ENCODE results near the gene ANTXR1. TPM values are rescaled to one million over a fixed set of nuclear protein-coding genes. Genes with fewer than 3 reads are reported as not detected.

Gene ANTXR1
- total RNA-seq, 1 experiment from 2014 or later: 0.66 TPM

DNA sequence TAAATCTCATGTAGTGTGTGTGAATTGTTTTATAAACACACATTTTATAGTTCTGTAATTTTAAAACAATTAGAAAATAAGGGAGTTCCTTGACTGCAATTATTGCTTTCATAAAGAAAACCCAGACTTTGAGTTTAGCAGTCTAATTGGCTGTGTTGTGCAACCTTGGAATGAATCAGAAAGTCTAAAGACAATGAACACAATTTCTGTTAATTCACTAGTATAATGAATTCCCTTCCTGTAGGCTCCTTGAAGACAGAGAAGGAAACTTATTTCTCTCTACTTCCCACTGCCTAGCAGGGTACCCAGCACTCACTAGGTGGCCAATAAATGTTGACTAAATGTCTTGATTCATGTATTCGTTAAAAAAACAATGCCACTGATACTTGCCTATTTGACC lies 79.9 kb downstream of the ANTXR1 start:
- Mint-ChIP-seq H3K4me3 (ENCODE audit: low read depth, unreplicated experiment) (no peak overlapping the region), H3K9me3 (ENCODE audit: low read depth, unreplicated experiment) (no peaks in the 10 kb centered on the region), H3K27me3 (ENCODE audit: unreplicated experiment) (peaks cover 53% of the 10 kb centered on the region), H3K36me3 (ENCODE audit: insufficient read depth, unreplicated experiment) (no peaks in the 10 kb centered on the region), H3K4me1 (ENCODE audit: low read depth, unreplicated experiment) (no peaks in the 10 kb centered on the region), H3K27ac (ENCODE audit: unreplicated experiment) (no peak overlapping the region)
- CTCF ChIA-PET: no interaction called here
- no peak for DNase-seq
- no TSS peak for BruUV-seq (replicated peaks)
- intact Hi-C loops (cut with micrococcal nuclease; ENCODE audit: unreplicated experiment): no loop called here
- TF ChIP-seq CTCF (IDR thresholded peaks at IDR 0.05; ENCODE audit: unreplicated experiment): no peak

- no peak for DNase-seq
- intact Hi-C loops (cut with micrococcal nuclease; ENCODE audit: unreplicated experiment): no loop called here
- Mint-ChIP-seq H3K4me1 (ENCODE audit: low read depth, unreplicated experiment) (no peaks in the 10 kb centered on the region), H3K9me3 (ENCODE audit: low read depth, unreplicated experiment) (no peaks in the 10 kb centered on the region), H3K27me3 (ENCODE audit: unreplicated experiment) (peaks cover 33% of the 10 kb centered on the region), H3K4me3 (ENCODE audit: low read depth, unreplicated experiment) (no peak overlapping the region), H3K27ac (ENCODE audit: unreplicated experiment) (no peak overlapping the region), H3K36me3 (ENCODE audit: insufficient read depth, unreplicated experiment) (no peaks in the 10 kb centered on the region)
- CTCF ChIA-PET: no interaction called here
- BruUV-seq (replicated peaks): no TSS peak
- TF ChIP-seq CTCF (IDR thresholded peaks at IDR 0.05; ENCODE audit: unreplicated experiment): no peak
Observed at GRCh38 chr2:69095305-69095704, 82.3 kb downstream of the ANTXR1 start.

DNA sequence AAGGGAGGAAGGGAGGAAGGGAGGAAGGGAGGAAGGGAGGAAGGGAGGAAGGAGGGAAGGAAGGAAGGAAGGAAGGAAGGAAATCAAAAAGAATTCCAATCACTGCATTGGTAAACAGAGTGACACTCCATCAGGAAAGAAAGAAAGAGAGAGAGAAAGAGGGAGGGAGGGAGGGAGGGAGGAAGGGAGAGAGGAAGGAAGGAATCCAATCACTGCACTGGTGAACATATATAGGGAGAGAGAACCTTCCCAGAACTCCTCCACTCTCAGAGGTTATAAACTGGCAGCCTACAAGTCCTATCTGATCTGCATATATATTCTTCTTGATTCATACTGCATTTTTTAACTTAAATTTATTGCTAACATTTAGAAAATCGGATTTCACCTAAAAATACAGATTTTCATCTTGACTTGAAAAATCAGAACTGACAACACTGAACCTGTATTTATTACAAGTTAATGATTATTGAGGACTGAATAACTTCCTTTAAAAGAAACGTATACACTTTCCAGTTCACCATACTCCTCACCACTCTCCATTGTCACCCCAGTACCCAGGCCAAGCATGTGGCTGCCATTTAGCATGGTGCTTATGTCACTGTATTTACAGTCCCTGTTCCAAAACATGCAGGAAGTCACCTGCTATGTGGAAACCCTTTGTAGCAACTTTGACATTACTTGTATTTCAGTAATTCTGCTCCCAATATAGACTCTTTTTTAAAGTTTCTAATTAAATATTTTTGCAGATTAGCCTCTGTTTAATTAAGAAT lies 83.5 kb downstream of the ANTXR1 start:
- Mint-ChIP-seq H3K4me3 (ENCODE audit: low read depth, unreplicated experiment) (no peak overlapping the region), H3K9me3 (ENCODE audit: low read depth, unreplicated experiment) (no peaks in the 10 kb centered on the region), H3K4me1 (ENCODE audit: low read depth, unreplicated experiment) (no peaks in the 10 kb centered on the region), H3K27me3 (ENCODE audit: unreplicated experiment) (peaks cover 24% of the 10 kb centered on the region), H3K36me3 (ENCODE audit: insufficient read depth, unreplicated experiment) (no peaks in the 10 kb centered on the region), H3K27ac (ENCODE audit: unreplicated experiment) (no peak overlapping the region)
- DNase-seq: no peak
- BruUV-seq (replicated peaks): no TSS peak
- intact Hi-C loops (cut with micrococcal nuclease; ENCODE audit: unreplicated experiment): no loop called here
- CTCF ChIA-PET: no interaction called here
- no peak for TF ChIP-seq CTCF (IDR thresholded peaks at IDR 0.05; ENCODE audit: unreplicated experiment)

GRCh38 chr2:69097148-69097610 lies 84.2 kb downstream of the ANTXR1 start:
- TF ChIP-seq CTCF (IDR thresholded peaks at IDR 0.05; ENCODE audit: unreplicated experiment): no peak
- DNase-seq: no peak
- Mint-ChIP-seq H3K36me3 (ENCODE audit: insufficient read depth, unreplicated experiment) (no peaks in the 10 kb centered on the region), H3K27me3 (ENCODE audit: unreplicated experiment) (peaks cover 30% of the 10 kb centered on the region), H3K4me1 (ENCODE audit: low read depth, unreplicated experiment) (no peaks in the 10 kb centered on the region), H3K27ac (ENCODE audit: unreplicated experiment) (no peak overlapping the region), H3K4me3 (ENCODE audit: low read depth, unreplicated experiment) (no peak overlapping the region), H3K9me3 (ENCODE audit: low read depth, unreplicated experiment) (no peaks in the 10 kb centered on the region)
- CTCF ChIA-PET: no interaction called here
- intact Hi-C loops (cut with micrococcal nuclease; ENCODE audit: unreplicated experiment): no loop called here
- BruUV-seq (replicated peaks): no TSS peak

Measured in Calu3 (cell line).